ENCODE data around the gene ARHGAP29.

Gene ARHGAP29

DNA sequence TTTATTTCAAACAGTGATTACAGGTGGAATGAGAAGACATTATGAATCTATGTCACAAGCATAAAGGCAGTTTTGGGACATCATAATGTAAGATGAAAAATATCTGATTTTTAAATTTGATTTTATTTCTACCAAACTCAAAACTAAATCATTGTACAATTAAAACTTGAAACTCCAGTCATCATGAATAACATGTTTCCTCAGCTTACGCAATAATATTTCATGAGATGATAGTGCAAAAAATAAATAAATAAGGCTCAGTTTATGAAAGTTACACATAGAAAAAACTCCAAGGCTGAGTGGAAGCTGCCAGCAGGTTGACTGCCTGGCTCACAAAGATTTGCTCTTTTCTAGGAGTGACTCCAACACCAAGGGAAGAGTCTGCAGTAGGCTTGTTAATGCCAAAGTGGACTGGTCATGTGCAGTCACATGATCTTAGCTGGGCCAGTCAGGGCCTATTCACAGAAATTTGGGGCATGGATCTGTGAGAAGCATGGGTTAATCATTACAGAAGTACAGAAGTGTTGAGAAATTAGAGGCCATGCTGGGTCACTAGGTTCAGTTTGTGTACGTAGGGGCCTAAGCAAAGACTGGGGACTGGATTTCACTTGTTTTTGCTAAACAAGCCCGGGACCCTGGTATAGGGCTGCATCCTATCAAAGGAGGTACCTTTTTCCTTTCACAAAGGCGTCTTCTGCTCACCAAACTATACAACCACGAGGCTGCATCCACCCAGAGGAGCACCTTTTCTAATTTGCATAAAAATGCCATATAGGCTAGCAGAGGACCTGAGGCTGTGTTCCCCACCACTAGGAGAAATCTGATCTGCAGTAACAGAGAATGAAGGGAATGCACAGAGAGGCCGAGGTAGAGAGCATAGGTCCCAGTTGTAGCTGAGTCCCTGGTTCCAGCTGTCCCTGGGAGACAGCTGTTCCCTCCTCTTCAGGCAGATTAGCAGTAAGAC, 111.6 kb downstream of the ARHGAP29 start:
- Histone ChIP-seq H3K36me3 (ENCODE audit: control insufficient read depth in 2 of 2, insufficient read depth in 1 of 2, low read length in 2 of 2) (no peaks in the 10 kb centered on the region), H3K4me1 (ENCODE audit: control insufficient read depth, insufficient read depth, low read length) (0 out of 2 replicates have a peak, but pooled peaks cover 3% of the 10 kb centered on the region), H3K4me3 (ENCODE audit: low read depth, low read length) (no peak overlapping the region), H3K9me3 (ENCODE audit: control insufficient read depth, insufficient read depth, low read depth, low read length) (no peaks in the 10 kb centered on the region), H3K27ac (ENCODE audit: extremely low read depth, low read depth, low read length) (no peak overlapping the region)
- TF ChIP-seq, protein P1, sequence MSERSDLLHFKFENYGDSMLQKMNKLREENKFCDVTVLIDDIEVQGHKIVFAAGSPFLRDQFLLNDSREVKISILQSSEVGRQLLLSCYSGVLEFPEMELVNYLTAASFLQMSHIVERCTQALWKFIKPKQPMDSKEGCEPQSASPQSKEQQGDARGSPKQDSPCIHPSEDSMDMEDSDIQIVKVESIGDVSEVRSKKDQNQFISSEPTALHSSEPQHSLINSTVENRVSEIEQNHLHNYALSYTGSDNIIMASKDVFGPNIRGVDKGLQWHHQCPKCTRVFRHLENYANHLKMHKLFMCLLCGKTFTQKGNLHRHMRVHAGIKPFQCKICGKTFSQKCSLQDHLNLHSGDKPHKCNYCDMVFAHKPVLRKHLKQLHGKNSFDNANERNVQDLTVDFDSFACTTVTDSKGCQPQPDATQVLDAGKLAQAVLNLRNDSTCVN (tag by site-specific recombination; optimal IDR thresholded peaks at IDR 0.05) = no peak
- TF ChIP-seq ZNF473 (tag by site-specific recombination; IDR thresholded peaks at IDR 0.05) (no peak), ZNF302 (tag by site-specific recombination; IDR thresholded peaks at IDR 0.05; ENCODE audit: low read depth) (no peak), ZNF626 (tag by site-specific recombination; IDR thresholded peaks at IDR 0.05) (no peak), ZNF214 (tag by site-specific recombination; IDR thresholded peaks at IDR 0.05; ENCODE audit: borderline replicate concordance) (no peak), ZNF202 (tag by site-specific recombination; IDR thresholded peaks at IDR 0.05; ENCODE audit: borderline replicate concordance) (no peak), ZNF777 (tag by site-specific recombination; IDR thresholded peaks at IDR 0.05; ENCODE audit: borderline replicate concordance) (no peak), ZNF561 (tag by site-specific recombination; IDR thresholded peaks at IDR 0.05; ENCODE audit: borderline replicate concordance) (no peak)
- TF ChIP-seq, protein P2, sequence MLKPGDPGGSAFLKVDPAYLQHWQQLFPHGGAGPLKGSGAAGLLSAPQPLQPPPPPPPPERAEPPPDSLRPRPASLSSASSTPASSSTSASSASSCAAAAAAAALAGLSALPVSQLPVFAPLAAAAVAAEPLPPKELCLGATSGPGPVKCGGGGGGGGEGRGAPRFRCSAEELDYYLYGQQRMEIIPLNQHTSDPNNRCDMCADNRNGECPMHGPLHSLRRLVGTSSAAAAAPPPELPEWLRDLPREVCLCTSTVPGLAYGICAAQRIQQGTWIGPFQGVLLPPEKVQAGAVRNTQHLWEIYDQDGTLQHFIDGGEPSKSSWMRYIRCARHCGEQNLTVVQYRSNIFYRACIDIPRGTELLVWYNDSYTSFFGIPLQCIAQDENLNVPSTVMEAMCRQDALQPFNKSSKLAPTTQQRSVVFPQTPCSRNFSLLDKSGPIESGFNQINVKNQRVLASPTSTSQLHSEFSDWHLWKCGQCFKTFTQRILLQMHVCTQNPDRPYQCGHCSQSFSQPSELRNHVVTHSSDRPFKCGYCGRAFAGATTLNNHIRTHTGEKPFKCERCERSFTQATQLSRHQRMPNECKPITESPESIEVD (tag by site-specific recombination; IDR thresholded peaks at IDR 0.05) = no peak
- ChIA-PET POLR2A (no interaction called here), CTCF (interaction anchor here (0.7 to 1.7 kb wide), 2 partner anchors 46 to 208 kb away, joined by 3 to 4 read pairs; no protein-coding TSS in a partner anchor)

DNA sequence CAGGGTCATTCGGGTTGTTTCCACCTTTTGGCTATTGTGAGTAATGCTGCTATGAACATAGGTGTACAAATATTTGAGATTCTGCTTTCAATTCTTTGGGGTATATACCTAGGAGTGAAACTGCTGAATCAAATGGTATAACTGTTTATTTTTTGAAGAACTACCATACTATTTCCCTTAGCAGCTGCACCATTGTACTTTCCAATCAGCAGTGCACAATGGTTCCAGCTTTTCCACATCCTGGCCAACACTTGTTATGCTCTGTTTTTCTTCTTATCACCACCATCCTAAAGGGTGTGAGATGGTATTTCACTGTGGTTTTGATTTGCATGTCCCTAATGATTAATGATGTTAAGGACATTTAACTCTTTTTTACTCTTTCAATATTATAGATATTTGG, 112.8 kb downstream of the ARHGAP29 start:
- POLR2A ChIA-PET = no interaction called here
- Histone ChIP-seq H3K27ac (ENCODE audit: extremely low read depth, low read depth, low read length) (no peak overlapping the region), H3K4me3 (ENCODE audit: low read depth, low read length) (no peak overlapping the region), H3K36me3 (ENCODE audit: control insufficient read depth in 2 of 2, insufficient read depth in 1 of 2, low read length in 2 of 2) (no peaks in the 10 kb centered on the region), H3K4me1 (ENCODE audit: control insufficient read depth, insufficient read depth, low read length) (0 out of 2 replicates have a peak, but pooled peaks cover 3% of the 10 kb centered on the region), H3K9me3 (ENCODE audit: control insufficient read depth, insufficient read depth, low read depth, low read length) (no peaks in the 10 kb centered on the region)
- CTCF ChIA-PET = no interaction called here
- no peak for TF ChIP-seq GLI4 (tag by site-specific recombination; IDR thresholded peaks at IDR 0.05)
- TF ChIP-seq BCL11A (tag by site-specific recombination; IDR thresholded peaks at IDR 0.05; ENCODE audit: low read depth) = no peak
- TF ChIP-seq ZNF596 (tag by site-specific recombination; IDR thresholded peaks at IDR 0.05) = no peak
- TF ChIP-seq ZNF658 (tag by site-specific recombination; IDR thresholded peaks at IDR 0.05) = no peak
- TF ChIP-seq FEZF1 (tag by site-specific recombination; IDR thresholded peaks at IDR 0.05) = no peak
- TF ChIP-seq ZNF473 (tag by site-specific recombination; IDR thresholded peaks at IDR 0.05) = no peak
- no peak for TF ChIP-seq ZNF626 (tag by site-specific recombination; IDR thresholded peaks at IDR 0.05)
- TF ChIP-seq, protein P3, sequence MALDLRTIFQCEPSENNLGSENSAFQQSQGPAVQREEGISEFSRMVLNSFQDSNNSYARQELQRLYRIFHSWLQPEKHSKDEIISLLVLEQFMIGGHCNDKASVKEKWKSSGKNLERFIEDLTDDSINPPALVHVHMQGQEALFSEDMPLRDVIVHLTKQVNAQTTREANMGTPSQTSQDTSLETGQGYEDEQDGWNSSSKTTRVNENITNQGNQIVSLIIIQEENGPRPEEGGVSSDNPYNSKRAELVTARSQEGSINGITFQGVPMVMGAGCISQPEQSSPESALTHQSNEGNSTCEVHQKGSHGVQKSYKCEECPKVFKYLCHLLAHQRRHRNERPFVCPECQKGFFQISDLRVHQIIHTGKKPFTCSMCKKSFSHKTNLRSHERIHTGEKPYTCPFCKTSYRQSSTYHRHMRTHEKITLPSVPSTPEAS (tag by site-specific recombination; IDR thresholded peaks at IDR 0.05) = no peak
- TF ChIP-seq ZBTB1 (tag by site-specific recombination; IDR thresholded peaks at IDR 0.05) = no peak
- TF ChIP-seq, protein P4, sequence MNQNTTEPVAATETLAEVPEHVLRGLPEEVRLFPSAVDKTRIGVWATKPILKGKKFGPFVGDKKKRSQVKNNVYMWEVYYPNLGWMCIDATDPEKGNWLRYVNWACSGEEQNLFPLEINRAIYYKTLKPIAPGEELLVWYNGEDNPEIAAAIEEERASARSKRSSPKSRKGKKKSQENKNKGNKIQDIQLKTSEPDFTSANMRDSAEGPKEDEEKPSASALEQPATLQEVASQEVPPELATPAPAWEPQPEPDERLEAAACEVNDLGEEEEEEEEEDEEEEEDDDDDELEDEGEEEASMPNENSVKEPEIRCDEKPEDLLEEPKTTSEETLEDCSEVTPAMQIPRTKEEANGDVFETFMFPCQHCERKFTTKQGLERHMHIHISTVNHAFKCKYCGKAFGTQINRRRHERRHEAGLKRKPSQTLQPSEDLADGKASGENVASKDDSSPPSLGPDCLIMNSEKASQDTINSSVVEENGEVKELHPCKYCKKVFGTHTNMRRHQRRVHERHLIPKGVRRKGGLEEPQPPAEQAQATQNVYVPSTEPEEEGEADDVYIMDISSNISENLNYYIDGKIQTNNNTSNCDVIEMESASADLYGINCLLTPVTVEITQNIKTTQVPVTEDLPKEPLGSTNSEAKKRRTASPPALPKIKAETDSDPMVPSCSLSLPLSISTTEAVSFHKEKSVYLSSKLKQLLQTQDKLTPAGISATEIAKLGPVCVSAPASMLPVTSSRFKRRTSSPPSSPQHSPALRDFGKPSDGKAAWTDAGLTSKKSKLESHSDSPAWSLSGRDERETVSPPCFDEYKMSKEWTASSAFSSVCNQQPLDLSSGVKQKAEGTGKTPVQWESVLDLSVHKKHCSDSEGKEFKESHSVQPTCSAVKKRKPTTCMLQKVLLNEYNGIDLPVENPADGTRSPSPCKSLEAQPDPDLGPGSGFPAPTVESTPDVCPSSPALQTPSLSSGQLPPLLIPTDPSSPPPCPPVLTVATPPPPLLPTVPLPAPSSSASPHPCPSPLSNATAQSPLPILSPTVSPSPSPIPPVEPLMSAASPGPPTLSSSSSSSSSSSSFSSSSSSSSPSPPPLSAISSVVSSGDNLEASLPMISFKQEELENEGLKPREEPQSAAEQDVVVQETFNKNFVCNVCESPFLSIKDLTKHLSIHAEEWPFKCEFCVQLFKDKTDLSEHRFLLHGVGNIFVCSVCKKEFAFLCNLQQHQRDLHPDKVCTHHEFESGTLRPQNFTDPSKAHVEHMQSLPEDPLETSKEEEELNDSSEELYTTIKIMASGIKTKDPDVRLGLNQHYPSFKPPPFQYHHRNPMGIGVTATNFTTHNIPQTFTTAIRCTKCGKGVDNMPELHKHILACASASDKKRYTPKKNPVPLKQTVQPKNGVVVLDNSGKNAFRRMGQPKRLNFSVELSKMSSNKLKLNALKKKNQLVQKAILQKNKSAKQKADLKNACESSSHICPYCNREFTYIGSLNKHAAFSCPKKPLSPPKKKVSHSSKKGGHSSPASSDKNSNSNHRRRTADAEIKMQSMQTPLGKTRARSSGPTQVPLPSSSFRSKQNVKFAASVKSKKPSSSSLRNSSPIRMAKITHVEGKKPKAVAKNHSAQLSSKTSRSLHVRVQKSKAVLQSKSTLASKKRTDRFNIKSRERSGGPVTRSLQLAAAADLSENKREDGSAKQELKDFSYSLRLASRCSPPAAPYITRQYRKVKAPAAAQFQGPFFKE (tag by site-specific recombination; IDR thresholded peaks at IDR 0.05; ENCODE audit: borderline replicate concordance) = no peak
- TF ChIP-seq ZNF223 (tag by site-specific recombination; IDR thresholded peaks at IDR 0.05) = no peak
- TF ChIP-seq RBAK (tag by site-specific recombination; IDR thresholded peaks at IDR 0.05) = no peak
- TF ChIP-seq, protein P5, sequence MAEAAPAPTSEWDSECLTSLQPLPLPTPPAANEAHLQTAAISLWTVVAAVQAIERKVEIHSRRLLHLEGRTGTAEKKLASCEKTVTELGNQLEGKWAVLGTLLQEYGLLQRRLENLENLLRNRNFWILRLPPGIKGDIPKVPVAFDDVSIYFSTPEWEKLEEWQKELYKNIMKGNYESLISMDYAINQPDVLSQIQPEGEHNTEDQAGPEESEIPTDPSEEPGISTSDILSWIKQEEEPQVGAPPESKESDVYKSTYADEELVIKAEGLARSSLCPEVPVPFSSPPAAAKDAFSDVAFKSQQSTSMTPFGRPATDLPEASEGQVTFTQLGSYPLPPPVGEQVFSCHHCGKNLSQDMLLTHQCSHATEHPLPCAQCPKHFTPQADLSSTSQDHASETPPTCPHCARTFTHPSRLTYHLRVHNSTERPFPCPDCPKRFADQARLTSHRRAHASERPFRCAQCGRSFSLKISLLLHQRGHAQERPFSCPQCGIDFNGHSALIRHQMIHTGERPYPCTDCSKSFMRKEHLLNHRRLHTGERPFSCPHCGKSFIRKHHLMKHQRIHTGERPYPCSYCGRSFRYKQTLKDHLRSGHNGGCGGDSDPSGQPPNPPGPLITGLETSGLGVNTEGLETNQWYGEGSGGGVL (tag by site-specific recombination; IDR thresholded peaks at IDR 0.05) = no peak
- TF ChIP-seq ZNF600 (tag by site-specific recombination; IDR thresholded peaks at IDR 0.05) = no peak

Measured in HEK293 (cell line).